Mesendoderm (in vitro differentiated cells): ENCODE data around the gene RNF115.

ENCODE experiments used
- DNase-seq: peaks from one replicate; pipeline ENCODE4 v3.0.0; 2013
- H2AK5ac ChIP-seq: 2 replicates; pipeline ENCODE4 v1.6.1; 2013; ENCODE audit warnings: low read length, inconsistent platforms
- H2BK120ac ChIP-seq: 2 replicates; pipeline ENCODE4 v1.6.1; 2013; ENCODE audit warnings: low read depth, mild to moderate bottlenecking, low read length, moderate library complexity, mixed read lengths
- H2BK15ac ChIP-seq: replicated peaks from 2 replicates; pipeline ENCODE4 v1.6.1; 2013; ENCODE audit warnings: low read depth, mild to moderate bottlenecking, moderate library complexity
- H2BK5ac ChIP-seq: 2 replicates; pipeline ENCODE4 v1.6.1; 2013; ENCODE audit warnings: low read length, inconsistent platforms
- H3K18ac ChIP-seq: 2 replicates; pipeline ENCODE4 v1.6.1; 2013; ENCODE audit warnings: mild to moderate bottlenecking, low read length, mixed read lengths
- H3K23ac ChIP-seq: one replicate; pipeline ENCODE4 v1.6.1; 2013; ENCODE audit warnings: low read length
- H3K27ac ChIP-seq: 2 replicates; pipeline ENCODE4 v1.5.1; 2013; ENCODE audit warnings: low read depth, mild to moderate bottlenecking, inconsistent platforms, low read length, moderate library complexity
- H3K27me3 ChIP-seq: 2 replicates; pipeline ENCODE4 v1.6.1; 2013; ENCODE audit warnings: low read length, control low read depth, mild to moderate bottlenecking, inconsistent platforms; ENCODE audit not compliant: insufficient read depth, poor library complexity
- H3K36me3 ChIP-seq: 2 replicates; pipeline ENCODE4 v1.6.1; 2013; ENCODE audit warnings: low read length, inconsistent platforms; ENCODE audit not compliant: control insufficient read depth, insufficient read depth
- H3K4ac ChIP-seq: one replicate; pipeline ENCODE4 v1.6.1; 2013; ENCODE audit warnings: low read depth, mild to moderate bottlenecking, low read length, moderate library complexity
- H3K4me1 ChIP-seq: 2 replicates; pipeline ENCODE4 v1.6.1; 2013; ENCODE audit warnings: low read depth, low read length, inconsistent platforms; ENCODE audit not compliant: control insufficient read depth
- H3K4me2 ChIP-seq: 2 replicates; pipeline ENCODE4 v1.6.1; 2013; ENCODE audit warnings: low read length
- H3K4me3 ChIP-seq: 2 replicates; pipeline ENCODE4 v1.5.1; 2013; ENCODE audit warnings: mild to moderate bottlenecking, low read length
- H3K56ac ChIP-seq: one replicate; pipeline ENCODE4 v1.6.1; 2013; ENCODE audit warnings: low read length
- H3K79me1 ChIP-seq: 2 replicates; pipeline ENCODE4 v1.6.1; 2013; ENCODE audit warnings: low read length, inconsistent platforms
- H3K79me2 ChIP-seq: 2 replicates; pipeline ENCODE4 v1.6.1; 2013; ENCODE audit warnings: mild to moderate bottlenecking, low read length; ENCODE audit not compliant: control insufficient read depth, insufficient read depth
- H3K9ac ChIP-seq: 2 replicates; pipeline ENCODE4 v1.6.1; 2013; ENCODE audit warnings: low read length, inconsistent platforms
- H4K5ac ChIP-seq: one replicate; pipeline ENCODE4 v1.6.1; 2013; ENCODE audit warnings: low read length
- H4K8ac ChIP-seq: one replicate; pipeline ENCODE4 v1.6.1; 2013; ENCODE audit warnings: low read depth, mild to moderate bottlenecking, control low read depth, low read length, moderate library complexity
- WGBS: extraction: QIAGEN DNeasy Blood & Tissue Kit; methylation state at CpG from one replicate; pipeline ENCODE4 v1.1.7; 2013; ENCODE audit warnings: low lambda C conversion rate, missing lambda C conversion rate; ENCODE audit not compliant: insufficient coverage; ENCODE audit errors: extremely low coverage; 5-methylcytosine and 5-hydroxymethylcytosine counted together

The RNF115 gene

DNA sequence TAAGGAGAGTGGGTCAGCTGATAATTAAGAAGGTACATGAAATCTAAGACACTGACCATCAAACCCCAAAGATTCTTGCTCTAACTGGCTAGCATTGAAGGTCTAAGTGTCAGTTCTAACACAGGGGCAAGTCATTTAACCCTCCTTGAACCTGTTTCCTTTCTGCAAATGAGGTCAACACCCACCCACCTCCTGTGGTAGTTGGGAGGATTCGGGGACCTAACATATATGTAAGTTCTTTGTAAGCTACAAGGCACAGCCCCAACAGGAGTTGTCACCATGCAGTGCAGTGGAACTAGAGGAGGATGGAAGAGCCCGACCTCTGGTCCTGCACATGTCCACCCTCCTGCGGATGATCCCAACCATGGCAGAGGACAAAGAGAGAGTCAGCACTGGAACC is 23.9 kb upstream of the RNF115 start:
- H2BK5ac ChIP-seq = no peak overlapping the region
- H3K4me1 ChIP-seq = no peaks in the 10 kb centered on the region
- no peak overlapping the region for H3K56ac ChIP-seq
- WGBS = no CpG with 5 or more reads among the region's 3 CpGs
- no peak overlapping the region for H4K8ac ChIP-seq
- no peak overlapping the region for H3K4ac ChIP-seq
- no peak overlapping the region for H3K18ac ChIP-seq
- H3K23ac ChIP-seq = no peak overlapping the region
- H3K27ac ChIP-seq = no peak overlapping the region
- H2AK5ac ChIP-seq = no peak overlapping the region
- no peaks in the 10 kb centered on the region for H3K79me1 ChIP-seq
- H3K4me3 ChIP-seq = no peak overlapping the region
- no peak overlapping the region for H4K5ac ChIP-seq
- H3K27me3 ChIP-seq = no peaks in the 10 kb centered on the region
- no peak overlapping the region for H2BK120ac ChIP-seq
- H3K36me3 ChIP-seq = peaks cover 8% of the 10 kb centered on the region
- H3K4me2 ChIP-seq = no peak overlapping the region
- H3K9ac ChIP-seq = no peak overlapping the region
- H2BK15ac ChIP-seq = no peak overlapping the region
- no peaks in the 10 kb centered on the region for H3K79me2 ChIP-seq
- DNase-seq = no peak

DNA sequence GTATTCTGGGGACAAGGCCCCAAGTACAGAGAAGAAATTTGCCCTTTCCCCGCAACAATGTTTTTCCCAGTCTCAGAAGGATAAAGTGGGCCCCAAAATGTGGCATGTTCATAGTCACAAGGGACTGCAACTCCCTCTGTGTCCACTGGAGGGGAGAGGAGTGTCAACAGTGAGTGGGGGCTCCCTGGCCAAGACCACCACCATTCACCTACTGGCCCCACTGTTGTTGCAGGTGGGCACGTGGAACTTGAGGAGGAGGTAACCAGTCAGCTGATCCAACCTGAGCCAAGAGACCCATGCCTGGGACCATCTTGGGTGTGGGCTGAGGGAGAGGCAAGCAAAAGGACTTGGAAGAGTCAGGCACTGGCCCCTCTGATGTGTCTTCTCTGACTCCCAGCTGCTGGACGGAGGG is 22.3 kb upstream of the RNF115 start:
- no CpG with 5 or more reads among the region's 3 CpGs for WGBS
- no peak overlapping the region for H4K5ac ChIP-seq
- peak overlapping the region; percentile 66 for H3K4me3 ChIP-seq
- no peak overlapping the region for H3K4ac ChIP-seq
- no peaks in the 10 kb centered on the region for H3K79me2 ChIP-seq
- no peak overlapping the region for H2BK5ac ChIP-seq
- peak overlapping the region; percentile 92 for H3K4me2 ChIP-seq
- H3K9ac ChIP-seq = peak overlapping the region; percentile 86
- peak; percentile 65 for DNase-seq
- H3K23ac ChIP-seq = no peak overlapping the region
- no peaks in the 10 kb centered on the region for H3K4me1 ChIP-seq
- H3K27ac ChIP-seq = no peak overlapping the region
- H3K36me3 ChIP-seq = peaks cover 9% of the 10 kb centered on the region
- peak overlapping the region; percentile 95 for H3K56ac ChIP-seq
- H2BK15ac ChIP-seq = no peak overlapping the region
- no peak overlapping the region for H4K8ac ChIP-seq
- no peaks in the 10 kb centered on the region for H3K27me3 ChIP-seq
- H2AK5ac ChIP-seq = no peak overlapping the region
- H3K18ac ChIP-seq = peak overlapping the region; percentile 46
- H3K79me1 ChIP-seq = no peaks in the 10 kb centered on the region
- H2BK120ac ChIP-seq = no peak overlapping the region

DNA sequence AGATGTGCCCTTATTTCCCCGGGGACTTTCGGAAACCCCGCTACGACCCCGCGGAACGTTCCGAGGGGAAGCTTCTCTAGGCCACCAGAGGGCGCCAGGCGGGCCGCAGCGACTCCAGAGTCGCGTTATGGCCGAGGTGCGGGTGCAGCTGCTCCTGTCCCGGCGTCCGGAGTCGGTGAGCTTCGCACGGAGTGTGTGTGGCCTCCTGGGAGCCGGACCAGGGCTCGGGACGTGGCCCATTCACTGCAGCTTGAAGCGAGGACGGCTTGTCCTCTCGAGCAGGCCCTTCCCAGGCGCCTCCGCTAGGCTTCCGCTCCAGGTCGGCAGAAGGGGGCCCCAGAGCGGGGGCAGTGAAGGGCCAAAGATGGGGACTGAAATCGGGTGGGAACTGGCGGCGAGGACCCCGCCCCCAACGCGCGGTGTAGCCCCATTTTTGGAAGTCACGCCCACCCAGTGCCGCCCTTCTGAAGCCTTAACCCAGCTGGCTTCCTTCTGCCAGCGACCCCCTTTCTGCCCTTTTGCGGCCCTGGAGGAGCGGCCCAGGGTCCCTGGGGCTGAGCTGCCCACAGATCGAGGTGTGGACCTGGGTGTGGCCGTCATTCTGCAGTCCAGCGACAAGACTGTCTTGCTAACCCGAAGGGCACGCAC is 21.7 kb upstream of the RNF115 start, which contains the start of gene NUDT17:
Gene NUDT17 (plus strand): TSS at position 117 of the 648 bp plus-strand sequence. CDS start 11 bp downstream, at position 128.
- no CpG with 5 or more reads among the region's 50 CpGs for WGBS
- H3K27ac ChIP-seq = no peak within 1 kb of the TSS
- peak; percentile 89 for DNase-seq

GRCh38 chr1:145845144-145845513 is 21.2 kb upstream of the RNF115 start:
- H2BK120ac ChIP-seq = no peak overlapping the region
- H3K27me3 ChIP-seq = no peaks in the 10 kb centered on the region
- H3K18ac ChIP-seq = no peak overlapping the region
- peak overlapping the region; percentile 8 for H3K4me2 ChIP-seq
- no peak overlapping the region for H3K4me3 ChIP-seq
- no peaks in the 10 kb centered on the region for H3K79me1 ChIP-seq
- no peak overlapping the region for H3K27ac ChIP-seq
- peaks cover 12% of the 10 kb centered on the region for H3K36me3 ChIP-seq
- no peaks in the 10 kb centered on the region for H3K4me1 ChIP-seq
- H2BK5ac ChIP-seq = no peak overlapping the region
- no peak overlapping the region for H3K9ac ChIP-seq
- H4K8ac ChIP-seq = no peak overlapping the region
- no peak overlapping the region for H2AK5ac ChIP-seq
- H3K79me2 ChIP-seq = no peaks in the 10 kb centered on the region
- no peak overlapping the region for H3K4ac ChIP-seq
- no peak overlapping the region for H4K5ac ChIP-seq
- DNase-seq = no peak
- 100% methylated on average over 2 of the region's 4 CpGs for WGBS
- no peak overlapping the region for H3K23ac ChIP-seq
- H2BK15ac ChIP-seq = no peak overlapping the region
- H3K56ac ChIP-seq = no peak overlapping the region

More for the DNA sequence above, 21.7 kb upstream of the RNF115 start, which contains the start of gene NUDT17:
- Histone ChIP-seq H3K23ac (no peak within 1 kb of the TSS), H2AK5ac (no peak within 1 kb of the TSS), H3K9ac (peak within 1 kb of the TSS; percentile 86), H3K4me1 (no peaks in the 10 kb centered on the region), H3K79me2 (no peaks in the 10 kb centered on the region), H4K8ac (no peak within 1 kb of the TSS), H2BK15ac (no peak within 1 kb of the TSS), H3K36me3 (peaks cover 12% of the 10 kb centered on the region), H2BK120ac (no peak within 1 kb of the TSS), H3K79me1 (no peaks in the 10 kb centered on the region), H3K56ac (peak within 1 kb of the TSS; percentile 95), H3K18ac (peak within 1 kb of the TSS; percentile 46), H4K5ac (no peak within 1 kb of the TSS), H3K27me3 (no peaks in the 10 kb centered on the region), H2BK5ac (no peak within 1 kb of the TSS), H3K4me2 (peak within 1 kb of the TSS; percentile 92), H3K4ac (peak within 1 kb of the TSS; percentile 63), H3K4me3 (peak within 1 kb of the TSS; percentile 66)

DNA sequence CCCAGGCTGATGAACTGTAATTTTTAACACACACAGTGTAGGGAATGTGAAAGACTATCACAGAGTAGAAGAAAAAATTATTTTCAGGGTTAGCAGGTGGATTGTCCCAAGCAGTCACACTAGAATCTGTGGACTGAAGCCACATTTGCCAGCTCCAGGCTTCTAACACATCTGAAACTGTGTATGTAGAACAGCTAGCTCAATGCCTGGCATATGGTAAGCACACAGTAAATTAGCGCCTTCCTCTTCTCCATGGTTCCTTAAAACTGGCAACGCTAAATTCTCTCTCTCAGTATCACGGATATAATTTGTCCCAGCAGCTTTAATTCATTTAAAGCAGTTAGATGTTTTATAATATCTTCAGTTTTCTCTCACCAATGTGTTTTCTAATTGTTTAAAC is 19.1 kb upstream of the RNF115 start:
- H2AK5ac ChIP-seq = no peak overlapping the region
- H3K4me3 ChIP-seq = no peak overlapping the region
- no peak overlapping the region for H3K4ac ChIP-seq
- WGBS = no CpG with 5 or more reads among the region's 3 CpGs
- no peak overlapping the region for H3K4me2 ChIP-seq
- DNase-seq = no peak
- H4K8ac ChIP-seq = no peak overlapping the region
- H3K23ac ChIP-seq = no peak overlapping the region
- H3K4me1 ChIP-seq = no peaks in the 10 kb centered on the region
- H2BK15ac ChIP-seq = no peak overlapping the region
- no peaks in the 10 kb centered on the region for H3K79me1 ChIP-seq
- H3K36me3 ChIP-seq = peaks cover 12% of the 10 kb centered on the region
- no peak overlapping the region for H3K56ac ChIP-seq
- no peaks in the 10 kb centered on the region for H3K27me3 ChIP-seq
- no peak overlapping the region for H2BK5ac ChIP-seq
- no peak overlapping the region for H2BK120ac ChIP-seq
- no peak overlapping the region for H3K9ac ChIP-seq
- no peak overlapping the region for H3K27ac ChIP-seq
- no peak overlapping the region for H3K18ac ChIP-seq
- H3K79me2 ChIP-seq = no peaks in the 10 kb centered on the region
- H4K5ac ChIP-seq = no peak overlapping the region

- Histone ChIP-seq H3K36me3 (peaks cover 23% of the 10 kb centered on the region), H2BK120ac (no peak overlapping the region), H3K23ac (no peak overlapping the region), H3K4me2 (no peak overlapping the region), H3K4ac (no peak overlapping the region), H3K9ac (no peak overlapping the region), H4K5ac (no peak overlapping the region), H3K56ac (no peak overlapping the region), H3K79me2 (no peaks in the 10 kb centered on the region), H3K4me3 (no peak overlapping the region), H3K27me3 (no peaks in the 10 kb centered on the region), H2AK5ac (no peak overlapping the region), H3K27ac (no peak overlapping the region), H3K18ac (no peak overlapping the region), H3K4me1 (no peaks in the 10 kb centered on the region), H2BK5ac (no peak overlapping the region), H2BK15ac (no peak overlapping the region), H4K8ac (no peak overlapping the region), H3K79me1 (no peaks in the 10 kb centered on the region)
- DNase-seq = no peak
- no CpG with 5 or more reads among the region's 1 CpG for WGBS
Measured at GRCh38 chr1:145837656-145838055, 13.8 kb upstream of the RNF115 start.
